GM12878 (cell line): ENCODE results near the gene FRRS1L. TPM values are rescaled to one million over a fixed set of nuclear protein-coding genes. Genes with fewer than 3 reads are reported as not detected.
A peak's percentile ranks its signal among the peaks of the same experiment; 100 is the strongest.

Experiments used
- CBFB ChIP-seq: IDR thresholded peaks from 2 replicates; pipeline ENCODE4 v1.6.1; 2016; ENCODE audit warnings: antibody characterized with exemption, low read depth
- CEBPB ChIP-seq, 2 experiments: fragments of 150-350 bp in 1 of 2; IDR thresholded peaks; 2 replicates each; pipeline ENCODE4 v1.6.1; 2012 to 2014; ENCODE audit warnings: low read depth in 2 of 2, low read length in 2 of 2, borderline replicate concordance in 1 of 2, inconsistent platforms in 1 of 2
- E2F4 ChIP-seq: IDR thresholded peaks from 2 replicates; pipeline ENCODE4 v1.6.1; 2012; ENCODE audit warnings: low read depth, low read length, improper control_type of control experiment
- GATAD2B ChIP-seq: fragments of 450-650 bp; conservative IDR thresholded peaks from 2 replicates; pipeline ENCODE4 v1.6.1; 2017; ENCODE audit warnings: low read depth, mild to moderate bottlenecking, moderate library complexity
- HDGF ChIP-seq: fragments of 450-650 bp; IDR thresholded peaks from 2 replicates; pipeline ENCODE4 v1.6.1; 2016; ENCODE audit warnings: antibody characterized with exemption
- IKZF2 ChIP-seq, 2 experiments: fragments of 450-650 bp; IDR thresholded peaks; 2 replicates each; pipeline ENCODE4 v1.6.1; 2017; ENCODE audit warnings: mild to moderate bottlenecking in 2 of 2, moderate library complexity in 2 of 2
- JUNB ChIP-seq: IDR thresholded peaks from 2 replicates; pipeline ENCODE4 v1.6.1; 2016; ENCODE audit warnings: antibody characterized with exemption, mild to moderate bottlenecking
- KLF5 ChIP-seq: fragments of 450-650 bp; IDR thresholded peaks from 2 replicates; pipeline ENCODE4 v1.6.1; 2014; ENCODE audit warnings: mild to moderate bottlenecking; ENCODE audit not compliant: partially characterized antibody
- MAX ChIP-seq: IDR thresholded peaks from 2 replicates; pipeline ENCODE4 v1.6.1; 2012; ENCODE audit warnings: low read depth, low read length, improper control_type of control experiment
- MEF2A ChIP-seq: IDR thresholded peaks from 2 replicates; pipeline ENCODE4 v1.6.1; 2011; ENCODE audit warnings: low read depth, mild to moderate bottlenecking, low read length, moderate library complexity; ENCODE audit not compliant: insufficient read depth
- MEF2B ChIP-seq: fragments of 450-650 bp; IDR thresholded peaks from 2 replicates; pipeline ENCODE4 v1.6.1; 2018; ENCODE audit warnings: mild to moderate bottlenecking, moderate library complexity; ENCODE audit not compliant: partially characterized antibody, poor library complexity, severe bottlenecking
- MYB ChIP-seq: fragments of 150-350 bp; IDR thresholded peaks from 2 replicates; pipeline ENCODE4 v1.6.1; 2014; ENCODE audit warnings: mild to moderate bottlenecking, low read depth, low read length, borderline replicate concordance
- NBN ChIP-seq: fragments of 450-650 bp; IDR thresholded peaks from 2 replicates; pipeline ENCODE4 v1.6.1; 2016
- NFYB ChIP-seq: IDR thresholded peaks from 2 replicates; pipeline ENCODE4 v1.6.1; 2011; ENCODE audit warnings: low read depth, mild to moderate bottlenecking, low read length, improper control_type of control experiment, moderate library complexity; ENCODE audit not compliant: insufficient read depth
- NR2C2 ChIP-seq: IDR thresholded peaks from 2 replicates; pipeline ENCODE4 v1.6.1; 2011; ENCODE audit warnings: borderline replicate concordance, low read depth; ENCODE audit not compliant: control insufficient read depth, insufficient read length
- NR2F1 ChIP-seq: fragments of 450-650 bp; conservative IDR thresholded peaks from 2 replicates; pipeline ENCODE4 v1.6.1; 2017; ENCODE audit warnings: mild to moderate bottlenecking
- POLR2AphosphoS5 ChIP-seq: IDR thresholded peaks from 2 replicates; pipeline ENCODE4 v1.6.1; 2011; ENCODE audit warnings: mild to moderate bottlenecking, low read length, inconsistent platforms
- RFX5 ChIP-seq: IDR thresholded peaks from 2 replicates; pipeline ENCODE4 v1.6.1; 2011; ENCODE audit warnings: low read depth, low read length, improper control_type of control experiment
- RUNX3 ChIP-seq: IDR thresholded peaks from 2 replicates; pipeline ENCODE4 v1.6.1; 2012; ENCODE audit warnings: low read length, inconsistent platforms
- SIN3A ChIP-seq: IDR thresholded peaks from 2 replicates; pipeline ENCODE4 v1.6.1; 2012; ENCODE audit warnings: low read depth, low read length, improper control_type of control experiment
- SPI1 ChIP-seq: IDR thresholded peaks from 2 replicates; pipeline ENCODE4 v1.6.1; 2011; ENCODE audit warnings: low read depth, mild to moderate bottlenecking, low read length, moderate library complexity, borderline replicate concordance; ENCODE audit not compliant: insufficient read depth
- SREBF1 ChIP-seq: IDR thresholded peaks from 2 replicates; pipeline ENCODE4 v1.6.1; 2012; ENCODE audit warnings: mild to moderate bottlenecking, low read length
- STAT3 ChIP-seq: IDR thresholded peaks from 2 replicates; pipeline ENCODE4 v1.6.1; 2011; ENCODE audit warnings: low read depth, low read length, improper control_type of control experiment
- SUZ12 ChIP-seq: fragments of 200-600 bp; sonication (generic); IDR thresholded peaks from one replicate; pipeline ENCODE4 v1.6.1; 2018; ENCODE audit warnings: antibody characterized with exemption, mild to moderate bottlenecking; ENCODE audit not compliant: unreplicated experiment
- polyA plus RNA-seq, 11 experiments: library from polyadenylated mRNA; depleted of rRNA in 4 of 11; unstranded in 6 of 11; stranded (reverse) in 5 of 11; fragments of >200 nt; fragmentation: Nextera tagmentation in 4 of 11; fragmentation: Illumina TruSeq in 1 of 11; extraction: Ambion mirVana in 4 of 11; extraction: Trizol in 1 of 11; gene quantifications; 1 replicate in 1 of 11; 2 replicates in 10 of 11; pipeline versions ENCODE4 v1.2.1 to v1.2.3, GENCODE V29; 2011 to 2016; ENCODE audit warnings: inconsistent platforms in 2 of 11, missing spikeins in 2 of 11, low read depth in 1 of 11
- total RNA-seq, 4 experiments: library from RNA; depleted of rRNA in 3 of 4; stranded (reverse); fragments of >200 nt in 3 of 4; fragmentation: Illumina TruSeq in 1 of 4; extraction: Trizol in 1 of 4; gene quantifications; 2 replicates each; pipeline versions ENCODE4 v1.2.1 to v1.2.3, GENCODE V29; 2013 to 2021
- TF ChIP-seq, protein P1 (sequence below): IDR thresholded peaks from 2 replicates; pipeline ENCODE4 v1.6.1; 2012; ENCODE audit warnings: mild to moderate bottlenecking, low read depth, low read length
- TF ChIP-seq, protein P2 (sequence below): IDR thresholded peaks from 2 replicates; pipeline ENCODE4 v1.6.1; 2011; ENCODE audit warnings: borderline replicate concordance, low read depth, mild to moderate bottlenecking, moderate library complexity, mixed read lengths, low read length; ENCODE audit not compliant: insufficient read depth; ENCODE audit errors: extremely low read length

The FRRS1L gene
- total and polyA plus RNA-seq, 10 of the 15 experiments (the other 5 are each of a cell fraction or from before 2014, with no cell fraction given), result not detected

DNA sequence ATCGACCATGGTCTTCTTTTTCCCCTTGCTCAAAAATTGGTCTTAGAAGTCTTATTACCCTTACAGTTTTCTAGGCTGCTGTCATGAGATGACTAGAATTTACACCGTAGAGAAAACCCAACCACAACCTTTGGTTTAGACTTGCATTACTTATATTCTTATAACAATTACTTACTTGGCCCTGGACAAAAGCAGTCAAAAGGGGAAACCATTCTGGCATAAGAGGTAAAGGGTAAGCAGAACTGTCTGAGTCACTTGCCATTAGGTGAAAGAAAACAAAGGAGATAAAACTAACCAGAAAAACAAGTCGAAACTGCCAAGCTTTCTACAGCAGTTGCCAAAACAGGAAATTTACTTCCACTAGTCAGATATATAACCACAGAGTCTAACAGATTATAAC, 65.2 kb downstream of the FRRS1L start (continued):
- no peak for TF ChIP-seq KLF5
- no peak for TF ChIP-seq STAT3
- peak; percentile 12 for TF ChIP-seq MEF2B
- no peak for TF ChIP-seq MAX
- TF ChIP-seq, protein P1, sequence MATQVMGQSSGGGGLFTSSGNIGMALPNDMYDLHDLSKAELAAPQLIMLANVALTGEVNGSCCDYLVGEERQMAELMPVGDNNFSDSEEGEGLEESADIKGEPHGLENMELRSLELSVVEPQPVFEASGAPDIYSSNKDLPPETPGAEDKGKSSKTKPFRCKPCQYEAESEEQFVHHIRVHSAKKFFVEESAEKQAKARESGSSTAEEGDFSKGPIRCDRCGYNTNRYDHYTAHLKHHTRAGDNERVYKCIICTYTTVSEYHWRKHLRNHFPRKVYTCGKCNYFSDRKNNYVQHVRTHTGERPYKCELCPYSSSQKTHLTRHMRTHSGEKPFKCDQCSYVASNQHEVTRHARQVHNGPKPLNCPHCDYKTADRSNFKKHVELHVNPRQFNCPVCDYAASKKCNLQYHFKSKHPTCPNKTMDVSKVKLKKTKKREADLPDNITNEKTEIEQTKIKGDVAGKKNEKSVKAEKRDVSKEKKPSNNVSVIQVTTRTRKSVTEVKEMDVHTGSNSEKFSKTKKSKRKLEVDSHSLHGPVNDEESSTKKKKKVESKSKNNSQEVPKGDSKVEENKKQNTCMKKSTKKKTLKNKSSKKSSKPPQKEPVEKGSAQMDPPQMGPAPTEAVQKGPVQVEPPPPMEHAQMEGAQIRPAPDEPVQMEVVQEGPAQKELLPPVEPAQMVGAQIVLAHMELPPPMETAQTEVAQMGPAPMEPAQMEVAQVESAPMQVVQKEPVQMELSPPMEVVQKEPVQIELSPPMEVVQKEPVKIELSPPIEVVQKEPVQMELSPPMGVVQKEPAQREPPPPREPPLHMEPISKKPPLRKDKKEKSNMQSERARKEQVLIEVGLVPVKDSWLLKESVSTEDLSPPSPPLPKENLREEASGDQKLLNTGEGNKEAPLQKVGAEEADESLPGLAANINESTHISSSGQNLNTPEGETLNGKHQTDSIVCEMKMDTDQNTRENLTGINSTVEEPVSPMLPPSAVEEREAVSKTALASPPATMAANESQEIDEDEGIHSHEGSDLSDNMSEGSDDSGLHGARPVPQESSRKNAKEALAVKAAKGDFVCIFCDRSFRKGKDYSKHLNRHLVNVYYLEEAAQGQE, result no peak
- peak; percentile 36; the same call in 1 of the 2 replicates for TF ChIP-seq SPI1
- no peak for TF ChIP-seq NFYB
- TF ChIP-seq NR2C2, result no peak
- no peak for TF ChIP-seq GATAD2B
- no peak for TF ChIP-seq RFX5
- peak; percentile 77 to 87 for TF ChIP-seq IKZF2 (IDR thresholded peaks at IDR 0.05)
- 0 out of 2 replicates have a peak, but pooled peaks have one; percentile 44 for TF ChIP-seq NBN
- TF ChIP-seq RUNX3, result peak; percentile 88
- peak; percentile 35; the same call in 1 of the 2 replicates for TF ChIP-seq CBFB
- peak; percentile 57; the same call in 1 of the 2 replicates for TF ChIP-seq MEF2A
- no peak for TF ChIP-seq SIN3A
- TF ChIP-seq E2F4, result no peak
- peak; percentile 50 for TF ChIP-seq NR2F1
- no peak for TF ChIP-seq SREBF1
- no peak for TF ChIP-seq POLR2AphosphoS5
- TF ChIP-seq HDGF, result no peak
- peak; percentile 80 for TF ChIP-seq JUNB
- no peak for TF ChIP-seq SUZ12
- TF ChIP-seq MYB, result no peak
- TF ChIP-seq CEBPB (IDR thresholded peaks at IDR 0.05; ENCODE audit: borderline replicate concordance in 1 of 2, low read depth in 2 of 2, low read length in 2 of 2), result no peak
- TF ChIP-seq, protein P2, sequence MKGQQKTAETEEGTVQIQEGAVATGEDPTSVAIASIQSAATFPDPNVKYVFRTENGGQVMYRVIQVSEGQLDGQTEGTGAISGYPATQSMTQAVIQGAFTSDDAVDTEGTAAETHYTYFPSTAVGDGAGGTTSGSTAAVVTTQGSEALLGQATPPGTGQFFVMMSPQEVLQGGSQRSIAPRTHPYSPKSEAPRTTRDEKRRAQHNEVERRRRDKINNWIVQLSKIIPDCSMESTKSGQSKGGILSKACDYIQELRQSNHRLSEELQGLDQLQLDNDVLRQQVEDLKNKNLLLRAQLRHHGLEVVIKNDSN, result no peak
